H9 (cell line): ENCODE results near the gene ANO9. TPM values are rescaled to one million over a fixed set of nuclear protein-coding genes. Genes with fewer than 3 reads are reported as not detected.

Source experiments
- DNase-seq: peaks from one replicate; pipeline ENCODE4 v3.0.0-alpha.2; 2017
- H2AFZ ChIP-seq: one replicate; pipeline ENCODE4 v1.6.1; 2013; ENCODE audit warnings: mild to moderate bottlenecking, low read length, control low read depth, moderate library complexity
- H2AK5ac ChIP-seq: 2 replicates; pipeline ENCODE4 v1.6.1; 2013; ENCODE audit warnings: low read length, control low read depth, mixed read lengths; ENCODE audit not compliant: insufficient read length
- H2BK120ac ChIP-seq: one replicate; pipeline ENCODE4 v1.6.1; 2013; ENCODE audit warnings: low read depth, mild to moderate bottlenecking, low read length, control low read depth, inconsistent platforms; ENCODE audit not compliant: poor library complexity, severe bottlenecking
- H2BK12ac ChIP-seq: 2 replicates; pipeline ENCODE4 v1.6.1; 2013; ENCODE audit warnings: low read length, control low read depth, mixed read lengths, low read depth; ENCODE audit not compliant: insufficient read length
- H2BK15ac ChIP-seq: 2 replicates; pipeline ENCODE4 v1.6.1; 2013; ENCODE audit warnings: low read depth, low read length, control low read depth
- H2BK20ac ChIP-seq: one replicate; pipeline ENCODE4 v1.6.1; 2013; ENCODE audit warnings: low read depth, mild to moderate bottlenecking, low read length, control low read depth, inconsistent platforms; ENCODE audit not compliant: poor library complexity, severe bottlenecking
- H2BK5ac ChIP-seq: 2 replicates; pipeline ENCODE4 v1.6.1; 2013; ENCODE audit warnings: low read length, control low read depth, mixed read lengths; ENCODE audit not compliant: insufficient read length
- H3K14ac ChIP-seq: 2 replicates; pipeline ENCODE4 v1.6.1; 2013; ENCODE audit warnings: low read length, control low read depth; ENCODE audit not compliant: insufficient read depth
- H3K18ac ChIP-seq: 2 replicates; pipeline ENCODE4 v1.6.1; 2013; ENCODE audit warnings: low read depth, mild to moderate bottlenecking, mixed read lengths, low read length, control low read depth; ENCODE audit not compliant: insufficient read length
- H3K23ac ChIP-seq: 2 replicates; pipeline ENCODE4 v1.6.1; 2013; ENCODE audit warnings: low read length, control low read depth, mixed read lengths, low read depth; ENCODE audit not compliant: insufficient read length
- H3K23me2 ChIP-seq: 2 replicates; pipeline ENCODE4 v1.6.1; 2013; ENCODE audit warnings: low read depth, mild to moderate bottlenecking, mixed read lengths, low read length, control low read depth; ENCODE audit not compliant: insufficient read length, poor library complexity, severe bottlenecking
- H3K27ac ChIP-seq: 2 replicates; pipeline ENCODE4 v1.5.1; 2013; ENCODE audit warnings: low read length, control low read depth, mixed read lengths, low read depth; ENCODE audit not compliant: insufficient read length
- H3K27me3 ChIP-seq: 2 replicates; pipeline ENCODE4 v1.6.1; 2013; ENCODE audit warnings: low read length, control low read depth, inconsistent platforms; ENCODE audit not compliant: insufficient read depth
- H3K4ac ChIP-seq: 2 replicates; pipeline ENCODE4 v1.6.1; 2013; ENCODE audit warnings: low read depth, mild to moderate bottlenecking, control low read depth, inconsistent platforms, low read length, moderate library complexity
- H3K4me1 ChIP-seq: 2 replicates; pipeline ENCODE4 v1.6.1; 2013; ENCODE audit warnings: low read length, control low read depth, inconsistent platforms; ENCODE audit not compliant: insufficient read depth
- H3K4me2 ChIP-seq: 2 replicates; pipeline ENCODE4 v1.6.1; 2013; ENCODE audit warnings: low read length, control low read depth, mixed read lengths; ENCODE audit not compliant: insufficient read length, insufficient read depth
- H3K56ac ChIP-seq: 2 replicates; pipeline ENCODE4 v1.6.1; 2013; ENCODE audit warnings: low read depth, mild to moderate bottlenecking, mixed read lengths, low read length, control low read depth; ENCODE audit not compliant: insufficient read length
- H3K79me1 ChIP-seq: 2 replicates; pipeline ENCODE4 v1.6.1; 2013; ENCODE audit warnings: low read depth, mild to moderate bottlenecking, moderate library complexity, low read length, control low read depth, inconsistent platforms; ENCODE audit not compliant: insufficient read depth, poor library complexity, severe bottlenecking
- H3K79me2 ChIP-seq: 2 replicates; pipeline ENCODE4 v1.6.1; 2013; ENCODE audit warnings: low read length, control low read depth, inconsistent platforms; ENCODE audit not compliant: insufficient read depth
- H3K9ac ChIP-seq: 2 replicates; pipeline ENCODE4 v1.6.1; 2013; ENCODE audit warnings: low read length, control low read depth, mixed read lengths; ENCODE audit not compliant: insufficient read length; ENCODE audit errors: extremely low read depth
- H3K9me3 ChIP-seq: one replicate; pipeline ENCODE4 v1.6.1; 2013; ENCODE audit warnings: low read depth, low read length, inconsistent platforms; ENCODE audit not compliant: control insufficient read depth
- H3T11ph ChIP-seq: one replicate; pipeline ENCODE4 v1.6.1; 2013; ENCODE audit warnings: mild to moderate bottlenecking, low read length, control low read depth, inconsistent platforms
- H4K20me1 ChIP-seq: one replicate; pipeline ENCODE4 v1.6.1; 2013; ENCODE audit not compliant: control insufficient read depth, insufficient read length, insufficient read depth
- H4K5ac ChIP-seq: 2 replicates; pipeline ENCODE4 v1.6.1; 2013; ENCODE audit warnings: low read depth, mild to moderate bottlenecking, mixed read lengths, low read length, control low read depth; ENCODE audit not compliant: insufficient read length
- H4K8ac ChIP-seq: replicated peaks from 2 replicates; pipeline ENCODE4 v1.6.1; 2013; ENCODE audit warnings: low read length, control low read depth, mixed read lengths, low read depth; ENCODE audit not compliant: insufficient read length
- H4K91ac ChIP-seq: 2 replicates; pipeline ENCODE4 v1.6.1; 2013; ENCODE audit warnings: low read depth, mild to moderate bottlenecking, moderate library complexity, mixed read lengths, low read length, control low read depth; ENCODE audit not compliant: insufficient read length
- H3K27ac Mint-ChIP-seq, 3 experiments: 2 replicates in 2 of 3; 3 replicates in 1 of 3; pipeline ENCODE4 v1.8.0; 2020 to 2021; ENCODE audit warnings: mixed read lengths in 3 of 3, mild to moderate bottlenecking in 1 of 3, moderate library complexity in 1 of 3
- H3K27me3 Mint-ChIP-seq: 2 replicates; pipeline ENCODE4 v1.8.0; 2021; ENCODE audit warnings: low read depth, mild to moderate bottlenecking, moderate library complexity, mixed read lengths
- H3K36me3 Mint-ChIP-seq, 3 experiments: 2 replicates in 2 of 3; 3 replicates in 1 of 3; pipeline ENCODE4 v1.8.0; 2020 to 2021; ENCODE audit warnings: low read depth in 3 of 3, mixed read lengths in 3 of 3; ENCODE audit not compliant: insufficient read depth in 1 of 3
- H3K4me1 Mint-ChIP-seq, 2 experiments: 2 replicates each; pipeline ENCODE4 v1.8.0; 2020; ENCODE audit warnings: mixed read lengths in 2 of 2
- H3K4me3 Mint-ChIP-seq, 2 experiments: 2 replicates in 1 of 2; 3 replicates in 1 of 2; pipeline ENCODE4 v1.8.0; 2020 to 2021; ENCODE audit warnings: mild to moderate bottlenecking in 2 of 2, mixed read lengths in 2 of 2, moderate library complexity in 1 of 2
- H3K9me3 Mint-ChIP-seq, 2 experiments: 2 replicates in 1 of 2; 3 replicates in 1 of 2; pipeline ENCODE4 v1.8.0; 2020; ENCODE audit warnings: mild to moderate bottlenecking in 2 of 2, mixed read lengths in 2 of 2, moderate library complexity in 1 of 2
- WGBS: extraction: QIAGEN DNeasy Blood & Tissue Kit; methylation state at CpG from one replicate; pipeline ENCODE4 v1.1.7; 2013; ENCODE audit warnings: missing lambda C conversion rate, low lambda C conversion rate, mixed read lengths; ENCODE audit not compliant: insufficient read length; ENCODE audit errors: extremely low coverage; 5-methylcytosine and 5-hydroxymethylcytosine counted together
- total RNA-seq: library from RNA; stranded (reverse); gene quantifications from 2 replicates; pipeline ENCODE4 v1.2.1, GENCODE V29; 2021
- TF ChIP-seq, protein P1 (sequence below): fragments of 200-600 bp; sonication (generic); conservative IDR thresholded peaks from 3 replicates; pipeline ENCODE4 v1.8.0; 2021; ENCODE audit warnings: antibody characterized with exemption, mild to moderate bottlenecking

ANO9 gene
- total RNA-seq, 1 experiment from 2014 or later, result 13.1 TPM

DNA sequence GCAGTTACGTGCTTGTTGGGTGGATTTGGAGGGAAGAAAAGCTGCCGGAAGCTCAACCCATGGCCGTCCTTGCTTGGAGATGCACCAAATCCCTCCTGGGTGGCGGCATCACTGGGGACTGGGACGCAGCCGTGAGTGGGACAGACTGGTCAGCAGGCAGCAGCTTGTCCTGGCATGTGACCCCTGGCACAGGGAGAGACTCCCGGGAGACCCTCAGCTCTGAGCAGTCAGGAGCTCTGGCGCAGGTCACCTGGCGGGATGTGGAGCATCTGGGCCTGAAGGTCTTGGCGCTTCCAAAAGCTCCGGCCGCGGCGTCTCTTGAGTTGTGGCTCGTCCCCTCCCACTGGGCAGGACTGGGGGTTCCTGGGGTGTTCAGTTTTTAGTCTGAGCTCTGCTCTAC, 34.6 kb upstream of the ANO9 start:
- H4K91ac ChIP-seq, result no peak overlapping the region
- no peaks in the 10 kb centered on the region for H4K20me1 ChIP-seq
- H2BK15ac ChIP-seq, result no peak overlapping the region
- no peaks in the 10 kb centered on the region for H3K23me2 ChIP-seq
- no CpG with 5 or more reads among the region's 15 CpGs for WGBS
- TF ChIP-seq, protein P1, sequence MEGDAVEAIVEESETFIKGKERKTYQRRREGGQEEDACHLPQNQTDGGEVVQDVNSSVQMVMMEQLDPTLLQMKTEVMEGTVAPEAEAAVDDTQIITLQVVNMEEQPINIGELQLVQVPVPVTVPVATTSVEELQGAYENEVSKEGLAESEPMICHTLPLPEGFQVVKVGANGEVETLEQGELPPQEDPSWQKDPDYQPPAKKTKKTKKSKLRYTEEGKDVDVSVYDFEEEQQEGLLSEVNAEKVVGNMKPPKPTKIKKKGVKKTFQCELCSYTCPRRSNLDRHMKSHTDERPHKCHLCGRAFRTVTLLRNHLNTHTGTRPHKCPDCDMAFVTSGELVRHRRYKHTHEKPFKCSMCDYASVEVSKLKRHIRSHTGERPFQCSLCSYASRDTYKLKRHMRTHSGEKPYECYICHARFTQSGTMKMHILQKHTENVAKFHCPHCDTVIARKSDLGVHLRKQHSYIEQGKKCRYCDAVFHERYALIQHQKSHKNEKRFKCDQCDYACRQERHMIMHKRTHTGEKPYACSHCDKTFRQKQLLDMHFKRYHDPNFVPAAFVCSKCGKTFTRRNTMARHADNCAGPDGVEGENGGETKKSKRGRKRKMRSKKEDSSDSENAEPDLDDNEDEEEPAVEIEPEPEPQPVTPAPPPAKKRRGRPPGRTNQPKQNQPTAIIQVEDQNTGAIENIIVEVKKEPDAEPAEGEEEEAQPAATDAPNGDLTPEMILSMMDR, result no peak
- no peak overlapping the region for H3T11ph ChIP-seq
- no peaks in the 10 kb centered on the region for H3K27me3 ChIP-seq
- no peak overlapping the region for H3K27ac ChIP-seq
- Mint-ChIP-seq H3K4me1 (peaks cover 5 to 14% of the 10 kb centered on the region in 2 experiments; a peak in 3 of 4 replicates), H3K27me3 (no peaks in the 10 kb centered on the region), H3K36me3 (peaks cover 3 to 6% (median 6%) of the 10 kb centered on the region in 3 experiments; a peak in 4 of 7 replicates), H3K27ac (peak overlapping the region in 2 of 3 experiments; percentile 70 to 80; a peak in 2 of 7 replicates), H3K4me3 (no peak overlapping the region), H3K9me3 (peaks cover 0 to under 1% of the 10 kb centered on the region in 2 experiments; a peak in 3 of 5 replicates)
- no peak overlapping the region for H3K14ac ChIP-seq
- no peak overlapping the region for H3K56ac ChIP-seq
- no peak overlapping the region for H2AK5ac ChIP-seq
- H3K9me3 ChIP-seq, result no peaks in the 10 kb centered on the region
- H4K5ac ChIP-seq, result no peak overlapping the region
- no peaks in the 10 kb centered on the region for H3K79me1 ChIP-seq
- H3K9ac ChIP-seq, result no peak overlapping the region
- no peak overlapping the region for H3K23ac ChIP-seq
- H2AFZ ChIP-seq, result no peak overlapping the region
- H2BK12ac ChIP-seq, result no peak overlapping the region
- no peak overlapping the region for H2BK120ac ChIP-seq
- H3K18ac ChIP-seq, result no peak overlapping the region
- no peak overlapping the region for H4K8ac ChIP-seq
- no peaks in the 10 kb centered on the region; the same call in 1 of the 2 replicates for H3K79me2 ChIP-seq
- no peak overlapping the region for H3K4me2 ChIP-seq
- H2BK20ac ChIP-seq, result no peak overlapping the region
- no peak overlapping the region for H3K4ac ChIP-seq
- no peaks in the 10 kb centered on the region for H3K4me1 ChIP-seq
- no peak overlapping the region for H2BK5ac ChIP-seq
- DNase-seq, result no peak
